ENCODE data around the gene DLL3.

DNA sequence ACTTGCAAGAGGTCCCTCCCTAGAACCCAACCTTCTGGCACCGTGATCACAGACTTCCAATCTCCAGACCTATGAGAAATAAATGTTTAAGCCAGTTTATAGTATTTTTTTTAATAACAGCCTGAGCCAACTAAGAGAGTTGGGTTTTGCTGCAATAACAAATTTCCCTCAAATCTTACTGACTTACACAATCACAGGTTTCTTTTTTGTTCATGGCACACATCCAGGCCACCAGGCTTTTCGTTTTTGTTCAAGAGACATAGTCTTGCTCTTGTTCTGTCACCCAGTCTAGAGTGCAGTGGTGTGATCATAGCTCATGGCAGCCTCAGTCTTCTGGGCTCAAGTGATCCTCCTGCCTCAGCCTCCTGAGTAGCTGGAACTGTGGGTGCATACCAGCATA, 14.2 kb downstream of the DLL3 start:
- no peak for TF ChIP-seq BHLHE40 (IDR thresholded peaks at IDR 0.05; ENCODE audit: borderline replicate concordance in 1 of 2, low read depth in 2 of 2, low read length in 1 of 2)
- TF ChIP-seq SP1 (IDR thresholded peaks at IDR 0.05; ENCODE audit: low read depth, low read length) = no peak
- no peak for TF ChIP-seq ZNF274 (IDR thresholded peaks at IDR 0.05; ENCODE audit: insufficient read depth, insufficient read length)
